GDM1 (cell line): ENCODE results near the gene CDC42.

Source experiments
- DNase-seq: peaks from one replicate; lab custom pipeline; 2025; lab: John Stamatoyannopoulos, UW

Gene CDC42

DNA sequence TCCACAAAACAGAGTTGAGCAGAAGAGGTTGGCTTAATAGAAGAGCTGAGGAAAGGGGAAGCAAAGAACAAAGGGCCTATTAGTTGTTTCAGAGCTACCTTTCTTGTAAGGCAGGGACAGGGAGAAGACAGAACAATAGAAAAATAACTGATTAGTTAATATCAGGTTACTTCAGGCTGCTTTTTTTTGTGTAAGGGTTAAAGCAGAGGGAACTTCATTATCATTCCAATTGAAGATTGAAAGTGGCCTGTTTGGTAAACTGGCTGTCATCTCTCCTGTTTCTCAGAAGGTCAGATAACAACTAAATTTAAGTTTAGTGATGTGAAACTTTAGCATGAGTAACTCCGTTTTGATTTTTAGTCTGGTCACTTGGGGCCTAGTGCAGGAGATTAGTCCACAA, 22.3 kb downstream of the CDC42 start:
- no peak for DNase-seq

DNA sequence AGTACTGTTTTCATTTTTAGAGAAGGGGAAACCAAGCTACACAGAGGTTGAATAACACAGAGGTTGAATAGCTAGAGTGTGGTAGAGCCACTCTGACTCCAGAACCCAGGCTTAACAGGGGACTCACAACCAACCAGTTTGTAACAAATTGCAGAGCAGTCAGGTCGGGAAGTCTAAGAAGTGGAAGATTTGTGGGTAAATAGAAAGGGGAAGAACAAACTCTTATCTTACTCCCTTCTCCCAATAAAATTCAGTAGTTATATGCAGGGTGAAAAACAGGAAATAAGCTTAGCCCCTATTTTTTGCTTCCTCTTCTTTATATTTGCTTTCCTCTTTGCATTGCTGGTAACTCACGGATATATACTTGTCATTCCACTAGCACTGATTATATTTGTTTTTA, 23.2 kb downstream of the CDC42 start:
- DNase-seq, result peak; percentile 29

DNA sequence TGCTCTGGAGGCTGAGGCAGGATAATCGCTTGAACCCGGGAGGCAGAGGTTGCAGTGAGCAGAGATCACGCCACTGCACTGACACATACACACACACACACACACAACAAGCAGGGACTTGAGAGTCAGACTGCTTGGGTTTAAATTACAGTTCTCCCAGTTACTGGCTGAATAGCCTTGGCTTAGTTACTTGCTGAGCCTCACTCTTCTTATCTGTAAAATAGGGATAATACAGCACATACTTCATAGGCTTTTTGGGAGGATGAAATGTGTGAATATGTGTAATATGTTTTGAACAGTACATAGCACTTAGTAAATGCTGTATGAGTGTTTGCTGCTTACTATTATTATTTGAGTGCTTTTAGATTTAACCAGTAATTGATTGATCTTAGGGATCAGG, 23.8 kb downstream of the CDC42 start:
- no peak for DNase-seq

DNA sequence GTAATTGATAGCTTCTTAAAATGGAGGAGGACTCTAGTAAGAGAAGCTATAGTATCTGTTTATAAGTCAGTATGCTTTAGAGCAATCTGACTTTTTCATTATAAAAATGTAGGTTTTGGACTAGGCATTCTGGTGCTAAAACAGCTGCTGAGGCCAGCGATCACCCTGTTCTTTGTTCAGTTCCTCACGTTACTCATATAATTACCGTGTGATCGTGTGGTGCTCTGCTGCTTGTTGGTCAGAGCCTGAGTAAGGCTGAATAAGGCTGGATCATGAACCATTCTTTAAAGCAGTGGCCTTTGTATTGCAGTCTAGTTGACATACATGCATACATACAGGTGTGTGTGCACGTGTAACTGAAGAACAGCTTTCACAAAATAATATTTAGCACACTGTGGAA, 25.2 kb downstream of the CDC42 start:
- DNase-seq, result no peak

DNA sequence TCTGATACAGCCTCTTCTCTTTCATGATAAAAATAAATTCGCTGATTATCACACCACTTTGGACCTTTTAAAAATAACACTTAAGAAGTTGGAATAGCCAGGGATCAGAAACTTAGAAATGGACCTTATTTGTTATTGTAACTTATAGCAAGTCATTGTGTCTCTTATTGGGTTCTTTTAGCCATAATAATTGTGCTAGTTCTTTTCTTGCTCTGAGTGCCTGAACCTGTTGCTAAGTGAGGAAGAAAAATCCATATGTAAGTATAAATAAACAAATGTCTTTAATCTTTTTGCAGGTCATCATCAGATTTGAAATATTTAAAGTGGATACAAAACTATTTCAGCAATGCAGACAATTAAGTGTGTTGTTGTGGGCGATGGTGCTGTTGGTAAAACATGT, 25.6 kb downstream of the CDC42 start:
- no peak for DNase-seq

DNA sequence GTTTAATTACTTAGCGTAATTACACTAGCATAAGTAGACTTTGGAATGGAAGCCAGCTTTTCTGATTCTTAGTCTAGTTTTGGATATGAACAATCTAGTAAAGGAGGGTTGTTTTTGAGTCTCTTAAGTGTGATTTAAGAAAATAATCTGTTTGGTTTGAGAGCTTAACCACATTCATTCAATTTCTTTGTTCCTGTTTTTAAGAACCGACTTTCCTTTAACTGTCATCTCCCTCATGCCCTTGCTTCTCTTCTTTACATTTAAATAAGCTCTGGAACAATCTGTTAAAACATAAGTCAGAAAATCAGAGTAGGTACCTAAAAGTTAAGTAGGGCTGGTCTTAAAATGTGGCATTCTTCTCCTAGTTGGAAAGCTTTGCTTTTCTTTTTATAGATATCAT, 27.7 kb downstream of the CDC42 start:
- DNase-seq, result no peak

DNA sequence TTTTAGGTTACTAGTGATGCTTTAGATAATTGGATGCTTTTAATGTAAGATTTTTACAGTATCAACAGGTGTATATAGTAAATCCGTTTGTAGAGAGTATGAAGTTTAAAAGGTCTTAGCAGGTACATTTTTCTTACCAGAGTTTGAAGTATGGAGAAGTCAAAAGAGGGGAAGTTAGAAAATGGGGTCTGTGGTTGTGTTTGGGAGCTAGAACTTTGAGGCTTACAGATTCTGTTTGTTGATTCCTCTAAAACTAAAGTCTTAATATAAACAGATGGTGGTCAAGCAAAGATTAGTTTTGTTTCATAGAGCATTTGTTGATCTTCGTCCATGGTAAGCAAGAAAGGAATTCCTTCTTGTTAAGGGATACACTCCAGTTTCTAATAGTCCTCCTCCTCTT, 35.8 kb downstream of the CDC42 start:
- DNase-seq, result no peak

DNA sequence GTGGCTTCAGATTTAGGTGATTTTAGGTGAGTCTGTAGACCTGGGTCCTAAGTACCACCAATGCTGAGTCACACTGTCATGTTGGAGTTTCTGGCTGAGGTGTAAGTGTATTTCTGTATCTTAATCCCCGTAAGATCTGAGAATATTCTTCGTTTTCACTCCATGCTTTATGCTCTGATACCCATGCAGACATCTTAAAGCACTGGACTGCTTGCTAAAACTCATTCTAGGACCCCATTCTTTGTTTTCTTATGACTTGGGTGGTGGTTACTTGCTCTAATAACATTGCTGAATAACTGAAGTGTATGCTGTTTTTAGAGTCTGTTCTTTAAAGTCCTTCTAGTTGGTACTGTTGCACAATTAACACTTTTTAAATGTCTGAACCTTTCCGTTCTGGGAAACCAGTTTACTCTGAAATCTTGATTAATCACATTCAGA, 36.6 kb downstream of the CDC42 start:
- no peak for DNase-seq

DNA sequence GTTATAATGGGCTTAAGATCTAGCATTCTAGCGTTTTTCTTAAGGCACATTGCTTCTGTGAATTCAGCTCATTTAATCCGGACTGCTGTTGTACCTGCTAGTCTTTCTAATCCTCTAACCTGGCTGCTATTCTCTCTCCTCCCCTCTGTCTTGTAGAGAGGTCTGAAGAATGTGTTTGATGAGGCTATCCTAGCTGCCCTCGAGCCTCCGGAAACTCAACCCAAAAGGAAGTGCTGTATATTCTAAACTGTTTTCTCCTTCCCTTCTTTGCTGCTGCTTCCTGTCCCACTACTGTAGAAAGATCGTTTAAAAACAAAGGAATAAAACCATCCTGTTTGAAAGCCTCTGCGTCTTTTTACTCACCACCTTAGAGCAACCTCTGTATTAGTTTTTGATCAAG, 37.3 kb downstream of the CDC42 start:
- no peak for DNase-seq

DNA sequence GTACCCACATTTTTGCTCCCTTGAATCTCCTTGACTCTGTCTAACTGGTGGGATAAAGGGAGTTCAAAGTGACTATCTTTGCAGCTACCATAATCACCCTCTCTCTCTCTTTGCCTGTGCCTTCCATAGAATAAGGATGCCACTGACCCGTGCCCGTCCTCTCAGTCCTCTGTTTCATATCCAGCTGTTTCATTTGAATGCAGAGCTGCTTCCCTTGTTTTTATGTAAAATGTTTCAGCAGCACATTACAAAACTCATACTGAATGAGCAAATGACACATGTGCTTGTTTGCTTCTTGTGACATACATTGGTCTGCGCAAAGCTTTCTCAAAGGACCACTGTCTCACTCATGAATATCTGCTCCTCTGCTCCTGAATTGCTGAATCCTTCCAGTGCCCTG, 38.4 kb downstream of the CDC42 start:
- no peak for DNase-seq

DNA sequence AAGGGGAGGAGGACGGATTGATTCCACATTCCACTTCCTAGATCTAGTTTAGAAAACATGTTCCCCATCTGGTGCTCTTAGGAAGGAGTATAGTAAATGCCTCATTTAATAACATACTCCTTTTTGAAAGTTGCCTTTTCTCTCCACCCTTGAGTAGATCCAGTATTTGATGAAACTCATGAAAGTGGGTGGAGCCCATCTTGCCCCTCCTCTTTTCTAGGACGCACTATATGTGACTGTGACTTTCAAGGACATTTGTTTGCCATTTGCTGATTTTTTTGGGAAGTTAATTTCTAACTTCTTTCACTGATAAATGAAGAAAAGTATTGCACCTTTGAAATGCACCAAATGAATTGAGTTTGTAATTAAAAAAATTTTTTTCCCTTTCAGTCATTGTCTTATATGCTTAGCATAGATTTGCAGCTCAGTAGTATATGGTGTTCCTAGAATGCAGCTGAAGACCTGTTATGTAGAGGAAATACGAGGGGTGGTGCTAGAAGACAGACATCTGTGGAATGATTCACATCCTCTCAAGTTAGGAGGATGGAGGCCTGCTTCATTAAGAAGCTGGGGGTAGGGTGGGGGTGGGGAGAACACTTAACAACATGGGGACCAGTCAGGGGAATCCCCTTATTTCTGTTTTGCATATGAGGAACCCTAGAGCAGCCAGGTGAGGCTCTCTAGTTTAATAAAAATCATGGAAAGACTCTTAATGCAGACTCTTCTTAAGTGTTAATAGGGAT, 39.7 kb downstream of the CDC42 start:
- peak; percentile 41 for DNase-seq

DNA sequence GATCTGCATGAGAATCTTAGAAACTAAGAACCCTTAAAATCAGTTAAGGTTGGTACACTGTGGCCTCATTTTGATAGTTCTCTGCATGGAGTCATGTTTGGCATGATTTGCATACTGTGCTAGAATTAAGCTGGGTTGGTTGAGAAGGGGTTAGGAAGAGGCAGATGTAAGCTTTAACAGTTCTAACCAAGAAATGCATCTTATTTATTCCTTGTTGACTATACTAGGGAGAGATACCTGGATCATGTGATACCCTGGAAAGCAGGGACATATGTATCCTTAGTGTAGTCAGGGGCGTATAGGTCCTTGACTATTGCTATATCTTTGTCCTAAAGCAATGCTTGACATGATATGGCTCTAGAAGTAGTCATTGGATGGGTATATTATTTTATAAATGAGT, 41.0 kb downstream of the CDC42 start:
- no peak for DNase-seq

DNA sequence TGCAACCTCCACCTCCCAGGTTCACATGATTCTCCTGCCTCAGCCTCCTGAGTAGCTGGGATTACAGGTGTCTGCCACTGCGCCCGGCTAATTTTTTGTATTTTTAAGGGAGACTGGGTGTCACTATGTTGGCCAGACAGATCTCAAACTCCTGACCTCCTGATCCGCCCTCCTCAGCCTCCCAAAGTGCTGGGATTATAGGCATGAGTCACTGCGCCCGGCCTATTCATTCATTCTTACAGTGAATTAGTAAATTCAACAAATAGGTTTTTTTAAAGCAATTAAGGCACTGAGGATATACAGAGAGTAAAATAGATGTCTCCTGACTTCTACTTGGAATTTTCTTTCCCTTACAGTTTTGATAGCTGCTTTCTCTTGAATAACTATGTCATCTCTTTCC, 43.5 kb downstream of the CDC42 start:
- no peak for DNase-seq

DNA sequence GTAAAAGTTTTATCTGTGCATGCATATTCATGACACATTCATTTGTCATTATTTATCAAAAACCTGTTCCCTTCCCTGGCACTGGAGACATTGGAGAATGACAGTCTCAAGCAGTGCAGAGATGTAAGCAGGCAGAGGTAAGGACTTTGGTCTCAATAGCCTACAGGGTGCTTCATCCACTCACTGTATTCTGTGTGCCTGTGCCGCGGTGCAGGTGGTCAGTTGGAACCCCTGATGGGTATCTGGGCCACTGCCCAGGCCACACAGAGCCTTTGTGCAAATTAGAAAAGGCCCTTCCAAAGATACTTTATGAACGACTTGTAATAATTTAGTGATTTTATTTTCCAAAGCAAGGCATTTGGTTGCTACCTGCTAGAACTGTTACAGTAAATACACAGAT, 44.0 kb downstream of the CDC42 start:
- DNase-seq, result no peak

DNA sequence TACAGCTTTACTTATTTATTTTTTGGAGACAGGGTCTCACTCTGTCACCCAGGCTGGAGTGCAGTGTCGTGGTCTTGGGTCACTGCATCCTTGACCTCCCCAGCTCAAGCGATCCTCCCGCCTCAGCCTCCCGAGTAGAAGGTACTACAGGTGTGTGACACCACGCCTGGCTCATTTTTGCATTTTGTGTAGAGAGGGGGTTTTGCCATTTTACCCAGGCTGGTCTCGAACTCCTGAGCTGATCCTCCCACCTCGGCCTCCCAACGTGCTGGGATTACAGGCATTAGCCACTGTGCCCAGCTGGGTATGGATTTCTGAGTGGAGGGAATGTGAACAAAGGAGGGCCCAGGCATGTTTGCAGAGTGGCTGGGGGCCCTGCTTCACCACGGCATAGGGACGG, 46.2 kb downstream of the CDC42 start:
- DNase-seq, result no peak

DNA sequence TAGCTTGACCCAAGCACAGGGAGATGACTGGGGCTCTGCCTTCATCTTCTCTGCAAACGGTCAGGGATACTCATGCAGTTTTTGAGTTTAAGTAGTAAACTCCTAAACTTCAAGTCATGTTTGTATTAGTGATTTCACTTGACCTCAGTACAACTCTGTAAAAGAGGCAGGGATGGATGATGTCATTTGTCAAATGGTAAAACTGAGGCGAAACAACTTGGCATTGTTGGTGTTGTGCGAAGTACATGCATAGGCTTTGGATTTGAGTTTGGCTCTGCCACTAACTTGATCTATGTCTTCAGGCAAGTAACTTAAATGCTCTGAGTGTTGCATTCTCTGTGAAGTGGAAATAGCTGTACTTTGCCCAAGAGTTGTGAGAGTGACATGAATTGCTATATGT, 47.7 kb downstream of the CDC42 start:
- no peak for DNase-seq

DNA sequence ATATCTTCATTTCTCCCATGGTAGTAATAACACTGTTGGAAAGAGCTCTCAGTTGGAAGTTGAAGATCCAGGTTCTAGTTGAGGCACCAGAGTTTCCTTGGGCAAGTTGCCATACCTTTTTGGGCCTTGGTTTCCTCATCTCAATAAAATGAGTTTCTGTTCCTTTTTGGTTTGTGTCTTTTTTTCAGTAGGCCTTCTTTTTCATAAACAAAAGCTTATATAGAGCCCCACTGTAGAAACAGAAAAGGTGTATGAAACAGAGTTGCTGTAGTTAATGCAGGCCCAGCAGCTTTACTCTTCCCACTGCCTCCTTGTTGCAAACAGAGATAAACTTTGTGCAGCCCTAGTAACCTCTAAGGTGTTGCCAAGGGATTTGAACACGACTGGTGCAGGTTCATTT, 48.7 kb downstream of the CDC42 start:
- DNase-seq, result no peak

DNA sequence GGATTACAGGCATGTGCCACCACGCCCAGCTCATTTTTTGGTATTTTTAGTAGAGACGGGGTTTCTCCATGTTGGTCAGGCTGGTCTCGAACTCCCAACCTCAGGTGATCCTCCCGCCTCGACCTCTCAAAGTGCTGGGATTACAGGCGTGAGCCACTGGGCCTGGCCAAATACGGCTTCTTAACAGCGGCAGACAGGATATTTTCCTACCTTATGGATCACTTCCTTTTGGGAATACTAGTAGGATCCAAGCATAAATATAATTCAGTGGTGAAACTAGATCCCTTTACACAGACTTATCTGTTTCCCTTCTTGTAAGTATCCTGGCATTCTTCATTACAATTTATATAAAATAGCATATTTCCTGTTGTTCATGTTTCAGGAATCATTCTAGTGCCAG, 49.5 kb downstream of the CDC42 start:
- no peak for DNase-seq

DNA sequence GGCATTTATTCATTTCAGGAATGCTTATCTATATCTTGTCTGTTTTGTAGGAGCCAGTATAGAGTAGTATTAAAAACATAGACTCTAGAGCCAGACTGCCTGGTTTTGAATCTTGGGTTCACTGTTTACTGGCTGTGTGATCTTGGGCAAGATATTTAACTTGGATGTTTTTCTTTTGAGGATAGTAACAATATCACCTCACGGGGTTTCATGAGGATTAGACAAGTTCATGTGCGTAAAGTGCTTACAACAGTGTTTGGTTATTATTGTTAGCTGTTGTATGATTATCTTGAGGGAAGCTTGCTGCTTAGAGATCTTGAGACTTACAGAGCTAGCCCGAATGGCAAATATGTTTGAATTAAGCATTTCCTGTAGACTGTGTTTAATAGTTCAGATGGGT, 50.2 kb downstream of the CDC42 start:
- no peak for DNase-seq

DNA sequence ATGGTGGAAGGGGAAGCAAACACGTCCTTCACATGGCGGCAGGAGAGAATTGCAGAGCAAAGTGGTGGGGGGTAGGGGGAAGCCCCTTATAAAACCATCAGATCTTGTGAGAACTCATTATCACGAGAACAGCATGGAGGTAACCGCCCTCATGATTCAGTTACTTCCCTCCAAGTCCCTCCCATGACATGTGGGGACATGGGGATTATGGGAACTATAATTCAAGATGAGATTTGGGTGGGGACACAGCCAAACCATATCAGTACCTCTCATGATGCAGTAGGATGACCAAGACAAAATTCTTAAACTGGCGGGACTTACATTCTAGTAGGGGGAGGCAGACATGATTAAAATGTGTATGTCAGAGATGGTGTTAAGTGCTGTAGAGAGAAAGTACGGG, 51.6 kb downstream of the CDC42 start:
- DNase-seq, result no peak

DNA sequence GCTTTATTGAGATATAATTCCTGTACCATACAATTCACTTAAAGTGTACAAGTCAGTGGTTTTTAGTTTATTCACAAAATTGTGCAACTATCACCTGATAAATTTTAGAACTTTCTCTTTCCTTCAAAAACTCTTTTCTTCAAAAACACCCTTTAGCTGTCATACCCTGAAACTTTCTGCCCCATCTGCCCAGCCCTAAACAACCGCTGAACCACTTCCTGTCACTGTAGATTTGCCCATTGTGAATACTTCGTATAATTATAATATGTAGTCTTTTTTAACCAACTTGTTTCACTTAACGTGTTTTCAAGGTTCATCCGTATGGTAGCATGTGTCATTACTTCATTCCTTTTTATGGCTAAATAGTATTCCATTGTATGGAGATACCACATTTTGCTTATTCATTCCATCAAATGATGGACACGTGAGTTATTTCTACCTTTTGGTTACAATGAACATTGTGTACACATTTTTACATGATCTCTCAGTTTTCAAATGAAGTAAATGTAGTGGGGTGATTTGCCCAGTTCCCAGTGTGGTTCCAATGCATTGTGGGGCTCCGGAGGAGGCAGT, 52.4 kb downstream of the CDC42 start:
- no peak for DNase-seq

DNA sequence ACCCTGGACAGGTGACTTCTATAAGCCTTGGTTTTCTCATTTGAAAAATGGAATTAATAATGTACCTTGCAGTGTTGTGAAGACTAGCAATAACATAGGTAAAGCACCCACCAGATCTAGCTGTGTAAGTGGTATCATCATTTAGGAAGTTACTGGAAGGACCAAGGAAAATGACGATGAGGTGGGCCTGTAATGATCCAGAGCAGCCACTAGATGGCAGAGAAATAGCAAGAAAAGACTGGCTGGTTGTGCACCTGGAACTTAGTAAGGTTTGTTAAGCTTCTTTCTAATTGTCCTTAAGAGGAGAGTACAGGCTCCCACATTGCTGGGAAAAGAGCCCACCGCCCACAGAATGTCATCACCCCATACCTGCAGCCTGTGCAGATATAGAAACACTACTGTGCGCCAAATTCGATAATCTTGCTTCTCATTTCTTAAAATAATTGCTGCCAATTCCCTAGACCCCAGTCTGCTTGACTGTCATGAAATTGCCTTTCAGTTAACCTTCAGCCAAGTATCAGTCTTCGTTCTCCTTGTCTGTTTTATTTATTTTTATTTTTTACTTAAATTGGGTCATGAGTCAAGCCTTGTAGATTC, 53.2 kb downstream of the CDC42 start:
- peak; percentile 13 for DNase-seq

DNA sequence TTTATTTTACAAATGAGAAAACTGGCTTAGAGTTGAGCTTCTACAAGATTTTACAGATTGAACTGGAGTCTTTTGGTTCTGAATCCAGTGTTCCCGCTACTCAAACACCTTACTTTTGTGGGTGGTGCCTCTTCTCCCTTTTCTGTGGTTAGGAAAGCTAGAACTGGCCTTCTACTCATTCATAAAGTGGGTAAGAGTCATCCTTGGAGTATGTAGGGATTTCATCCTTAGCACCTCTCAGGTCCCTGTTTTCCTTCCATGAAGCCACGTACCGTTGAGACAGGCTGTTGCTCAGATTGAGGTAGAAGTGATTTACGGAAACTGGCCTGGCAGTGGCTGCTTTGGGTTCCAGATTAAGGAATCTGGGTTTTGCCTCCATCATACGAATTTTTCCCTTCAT, 54.6 kb downstream of the CDC42 start:
- DNase-seq, result no peak
